Measurements from ENCODE around the gene MAP3K13.

Gene MAP3K13

DNA sequence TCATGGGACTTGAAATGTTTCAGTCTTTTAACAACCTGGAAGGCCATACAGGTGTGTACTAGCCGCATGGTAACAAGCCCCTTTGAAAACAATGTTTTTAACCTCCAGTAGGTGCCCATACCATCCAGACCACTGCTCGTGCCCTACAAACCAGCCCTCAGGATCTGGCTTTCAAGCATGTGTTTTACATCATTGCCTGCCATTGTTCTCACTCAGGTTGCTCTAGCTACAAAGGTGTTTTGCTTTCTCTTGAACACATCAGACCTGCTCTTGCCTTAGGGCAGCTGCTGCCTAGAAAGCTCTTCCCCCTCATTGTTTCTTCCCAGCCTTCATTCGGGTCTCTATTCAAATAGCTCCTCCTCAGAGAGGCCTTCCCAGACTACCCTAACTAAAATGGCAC is 32.3 kb upstream of the MAP3K13 start:
- Mint-ChIP-seq H3K36me3 (peaks cover 0 to 4% of the 10 kb centered on the region in 2 donors), H3K4me3 (no peak overlapping the region), H3K27ac (no peak overlapping the region), H3K4me1 (peaks cover 4 to 16% of the 10 kb centered on the region in 2 donors), H3K27me3 (peaks cover 4 to 6% of the 10 kb centered on the region in 2 donors), H3K9me3 (no peaks in the 10 kb centered on the region)
- no peak for DNase-seq
- ATAC-seq (replicated peaks), result no peak

DNA sequence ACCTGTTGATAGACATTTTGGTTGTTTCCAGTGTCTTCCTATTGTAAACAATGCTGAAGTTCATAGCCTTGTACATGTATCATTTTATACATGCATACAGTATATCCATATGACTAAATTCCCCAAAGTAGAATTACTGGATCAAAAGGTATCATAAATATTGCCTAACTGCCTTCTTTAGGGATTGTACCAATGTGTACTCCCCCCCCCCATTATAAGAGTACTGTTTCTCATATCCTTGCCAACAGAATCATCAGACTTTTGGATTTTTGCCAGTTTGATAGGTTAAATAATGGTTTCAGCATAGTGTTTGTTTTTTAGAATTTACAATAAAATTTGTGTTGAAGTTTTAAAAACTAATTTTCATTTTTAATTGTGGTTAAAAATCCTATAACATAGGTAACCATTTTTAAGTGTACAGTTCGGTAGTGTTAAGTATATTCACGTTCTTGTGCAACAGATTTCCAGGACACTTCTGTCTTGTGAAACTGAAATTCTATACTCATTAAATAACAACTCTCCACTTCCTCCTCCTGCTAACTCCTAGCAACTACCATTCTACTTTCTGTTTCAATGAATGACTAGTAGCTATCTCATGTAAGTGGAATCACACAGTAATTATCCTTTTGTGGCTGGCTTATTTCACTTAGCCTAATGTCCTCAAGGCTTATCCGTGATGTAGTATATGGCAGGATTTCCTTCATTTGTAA is 30.8 kb upstream of the MAP3K13 start:
- peaks cover 4 to 16% of the 10 kb centered on the region in 2 donors for H3K4me1 Mint-ChIP-seq
- no peaks in the 10 kb centered on the region for H3K36me3 Mint-ChIP-seq
- no peaks in the 10 kb centered on the region for H3K27me3 Mint-ChIP-seq
- DNase-seq (no peak), ATAC-seq (replicated peaks) (peak; percentile 94 to 98)
- H3K9me3 Mint-ChIP-seq, result no peaks in the 10 kb centered on the region
- no peak overlapping the region for H3K4me3 Mint-ChIP-seq
- H3K27ac Mint-ChIP-seq, result peak overlapping the region; percentile 69

DNA sequence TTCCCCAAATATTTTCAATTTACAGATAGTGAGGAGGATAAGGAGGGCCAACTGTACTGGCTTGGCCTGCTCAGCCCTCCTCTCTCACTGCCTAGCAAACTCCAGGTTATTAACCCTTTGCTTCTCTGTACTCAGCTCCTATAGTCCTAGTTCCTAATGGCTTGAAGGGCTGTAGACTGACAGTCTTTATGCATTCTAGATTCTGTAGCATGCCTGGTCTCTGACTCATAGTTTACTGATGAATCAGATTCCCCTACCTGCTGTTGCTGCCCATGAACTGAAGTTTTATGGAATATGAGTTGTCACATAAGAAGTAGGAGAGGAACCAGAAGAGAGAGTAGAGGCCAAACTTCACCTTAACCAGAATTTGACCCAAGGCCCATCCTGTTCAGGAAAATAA is 27.1 kb upstream of the MAP3K13 start:
- Mint-ChIP-seq H3K4me1 (peaks cover 3 to 8% of the 10 kb centered on the region in 2 donors), H3K4me3 (no peak overlapping the region), H3K27ac (no peak overlapping the region), H3K27me3 (no peaks in the 10 kb centered on the region), H3K9me3 (no peaks in the 10 kb centered on the region), H3K36me3 (no peaks in the 10 kb centered on the region)
- ATAC-seq (replicated peaks) (no peak), DNase-seq (no peak)

DNA sequence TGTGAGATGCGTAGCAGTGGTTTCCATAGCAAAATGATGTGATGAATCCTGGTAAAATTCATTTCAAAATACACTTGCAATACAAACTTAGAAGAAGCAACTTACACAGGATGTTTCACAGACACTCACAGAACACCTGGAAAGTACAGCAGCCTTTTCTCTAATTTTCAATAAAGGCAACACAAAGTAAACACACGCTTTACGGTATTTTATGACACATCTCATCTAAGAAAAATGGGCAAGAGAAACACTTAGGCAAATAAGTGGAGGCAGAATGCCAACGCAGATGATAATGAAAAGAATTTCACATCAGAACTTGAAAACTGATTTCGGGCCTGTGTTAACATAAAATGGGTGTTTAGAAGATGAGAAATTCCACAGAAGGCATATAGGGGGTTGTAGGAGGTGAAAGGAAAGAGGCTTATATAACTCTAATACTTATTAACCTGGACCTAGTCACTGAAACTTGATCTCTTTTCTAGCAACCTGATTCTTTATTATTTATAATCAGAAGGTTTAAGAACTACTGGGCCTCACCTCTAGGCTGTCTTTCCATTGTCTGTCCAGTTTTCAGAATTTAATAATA is 25.6 kb upstream of the MAP3K13 start:
- ATAC-seq (replicated peaks) (no peak), DNase-seq (no peak)
- no peaks in the 10 kb centered on the region for H3K9me3 Mint-ChIP-seq
- H3K4me3 Mint-ChIP-seq, result no peak overlapping the region
- no peaks in the 10 kb centered on the region for H3K36me3 Mint-ChIP-seq
- peaks cover 3 to 7% of the 10 kb centered on the region in 2 donors for H3K4me1 Mint-ChIP-seq
- no peak overlapping the region for H3K27ac Mint-ChIP-seq
- no peaks in the 10 kb centered on the region for H3K27me3 Mint-ChIP-seq

DNA sequence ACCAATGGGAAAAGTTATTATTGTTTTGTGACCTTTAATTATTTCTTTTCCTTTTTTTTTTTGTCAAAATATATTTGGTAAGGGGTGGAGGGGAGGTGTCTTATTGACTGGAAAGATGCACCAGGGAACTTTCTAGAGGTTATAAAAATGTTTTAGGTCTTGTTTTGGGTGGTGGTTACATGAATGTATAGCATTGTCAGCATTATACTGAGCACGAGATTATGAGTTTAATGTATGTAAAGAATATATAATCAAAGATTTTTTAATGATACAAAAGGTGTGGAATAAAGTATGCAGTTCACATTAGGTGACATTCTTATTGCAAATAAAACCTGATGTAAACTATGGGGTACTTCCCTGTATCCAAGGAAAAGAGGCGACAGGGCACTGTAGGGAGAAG is 23.0 kb upstream of the MAP3K13 start:
- Mint-ChIP-seq H3K36me3 (no peaks in the 10 kb centered on the region), H3K27me3 (no peaks in the 10 kb centered on the region), H3K9me3 (no peaks in the 10 kb centered on the region), H3K27ac (no peak overlapping the region), H3K4me1 (peaks cover 5 to 7% of the 10 kb centered on the region in 2 donors), H3K4me3 (no peak overlapping the region)
- DNase-seq (no peak), ATAC-seq (replicated peaks) (no peak)

DNA sequence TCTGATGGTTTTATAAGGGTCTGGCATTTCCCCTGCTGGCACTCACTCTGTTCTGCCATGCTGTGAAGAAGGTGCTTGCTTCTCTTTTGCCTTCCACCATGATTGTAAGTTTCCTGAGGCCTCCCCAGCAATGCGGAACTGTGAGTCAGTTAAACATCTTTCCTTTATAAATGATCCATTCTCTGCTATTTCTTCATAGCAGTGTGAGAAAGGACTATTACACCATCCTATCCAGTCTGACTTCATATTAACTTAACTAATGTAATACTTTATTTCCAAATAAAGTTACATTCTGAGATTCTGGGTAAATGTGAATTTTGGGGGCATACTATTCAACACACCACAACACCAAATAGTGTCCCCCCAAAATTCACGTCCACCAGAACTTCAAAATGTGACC is 22.2 kb upstream of the MAP3K13 start:
- H3K27me3 Mint-ChIP-seq, result no peaks in the 10 kb centered on the region
- H3K4me3 Mint-ChIP-seq, result no peak overlapping the region
- no peaks in the 10 kb centered on the region for H3K9me3 Mint-ChIP-seq
- H3K36me3 Mint-ChIP-seq, result no peaks in the 10 kb centered on the region
- H3K4me1 Mint-ChIP-seq, result peaks cover 5 to 7% of the 10 kb centered on the region in 2 donors
- H3K27ac Mint-ChIP-seq, result no peak overlapping the region
- ATAC-seq (replicated peaks), result no peak
- no peak for DNase-seq

DNA sequence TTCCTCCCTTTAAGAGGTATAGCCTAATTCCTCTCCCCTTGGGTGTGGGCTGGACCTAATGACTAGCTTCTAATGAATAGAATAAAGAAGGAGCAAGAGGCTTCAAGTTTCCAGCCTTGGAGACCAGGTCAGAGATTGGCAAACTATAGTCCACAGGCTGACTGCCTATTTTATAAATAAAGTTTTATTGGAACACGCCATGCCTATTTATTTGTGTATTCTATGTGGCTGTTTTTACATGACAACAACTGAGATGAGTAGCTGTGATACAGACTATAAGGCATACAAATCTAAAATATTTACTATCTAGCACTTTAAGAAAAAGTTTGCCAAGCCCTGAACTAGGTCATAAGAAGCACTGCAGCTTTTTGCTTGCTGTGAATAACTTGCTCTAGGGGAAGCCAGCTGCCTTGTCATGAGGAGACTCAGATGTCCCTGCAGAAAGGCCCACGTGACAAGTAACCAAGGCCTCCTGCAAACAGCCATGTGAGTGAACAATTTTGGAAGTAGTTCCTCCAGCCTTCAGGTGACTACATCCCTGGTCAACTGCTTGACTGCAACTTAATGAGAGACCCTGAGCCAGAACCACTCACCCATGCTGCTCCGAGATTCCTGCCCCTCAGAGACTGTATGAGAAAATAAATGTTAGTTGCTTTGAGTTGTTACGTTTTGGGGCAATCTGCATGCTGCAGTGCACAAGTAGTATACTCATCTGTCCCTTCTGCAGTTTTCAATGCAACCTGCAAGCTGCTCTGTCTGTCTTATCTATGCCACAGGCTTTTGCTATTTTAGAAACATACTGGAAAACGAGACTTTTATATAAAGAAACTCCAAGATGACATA is 21.1 kb upstream of the MAP3K13 start:
- ATAC-seq (replicated peaks) (no peak), DNase-seq (no peak)
- H3K4me1 Mint-ChIP-seq, result peaks cover 5 to 7% of the 10 kb centered on the region in 2 donors
- no peak overlapping the region for H3K4me3 Mint-ChIP-seq
- no peaks in the 10 kb centered on the region for H3K9me3 Mint-ChIP-seq
- no peaks in the 10 kb centered on the region for H3K27me3 Mint-ChIP-seq
- H3K36me3 Mint-ChIP-seq, result no peaks in the 10 kb centered on the region
- no peak overlapping the region for H3K27ac Mint-ChIP-seq

DNA sequence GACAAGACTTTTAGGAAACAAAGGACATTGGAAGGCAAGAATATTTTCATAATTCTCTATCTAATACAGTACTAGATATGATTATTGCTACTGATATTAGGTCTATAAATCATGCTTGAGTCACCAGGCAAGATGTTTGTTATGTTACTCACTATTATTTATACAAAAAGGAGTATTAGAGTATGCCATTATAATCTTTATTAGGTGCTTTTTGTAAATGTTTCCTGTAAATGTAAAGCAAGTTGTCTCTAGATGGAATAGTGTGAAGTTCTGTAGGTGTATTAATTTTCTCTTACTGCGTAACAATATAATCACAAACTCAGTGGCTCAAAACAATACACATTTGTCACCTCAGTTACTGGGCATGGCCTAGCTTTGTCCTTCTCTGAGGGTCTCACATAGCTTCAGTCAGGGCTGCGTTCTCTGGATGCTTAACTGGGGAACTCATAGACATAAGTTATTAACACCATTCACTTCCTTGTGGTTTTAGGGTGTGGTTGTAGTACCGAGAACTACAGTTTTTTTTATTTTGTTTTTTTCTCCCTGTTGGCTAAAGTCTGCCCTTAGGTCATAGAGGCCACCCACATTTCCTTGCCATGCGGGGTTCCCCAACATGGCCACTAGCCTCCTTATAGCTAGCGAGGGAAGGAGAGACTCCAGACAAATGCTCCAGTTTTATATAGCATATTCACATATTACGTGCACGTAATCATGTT is 20.3 kb upstream of the MAP3K13 start:
- Mint-ChIP-seq H3K4me1 (peaks cover 5 to 7% of the 10 kb centered on the region in 2 donors), H3K36me3 (no peaks in the 10 kb centered on the region), H3K27me3 (no peaks in the 10 kb centered on the region), H3K27ac (no peak overlapping the region), H3K9me3 (no peaks in the 10 kb centered on the region), H3K4me3 (no peak overlapping the region)
- ATAC-seq (replicated peaks) (peak in 1 of 2 donors; percentile 20), DNase-seq (no peak)

DNA sequence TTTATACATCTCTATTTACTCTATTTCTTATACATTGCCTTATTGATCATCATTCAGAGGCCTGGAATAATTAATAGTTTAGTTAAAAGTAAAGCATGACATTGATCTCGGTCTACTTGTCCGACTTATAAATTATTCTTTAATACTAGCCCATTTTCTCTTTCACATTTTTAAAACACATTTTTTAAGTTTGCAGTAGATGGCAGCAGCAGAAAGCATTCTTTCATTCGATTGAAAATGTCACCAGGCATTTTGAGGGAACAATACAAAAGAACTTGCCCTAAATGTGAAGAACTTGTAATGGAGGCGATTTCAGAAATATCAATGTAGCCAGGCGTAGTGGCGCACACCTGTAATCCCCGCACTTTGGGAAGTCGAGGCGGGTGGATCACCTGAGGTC is 15.5 kb upstream of the MAP3K13 start:
- H3K9me3 Mint-ChIP-seq, result peaks cover 0 to 3% of the 10 kb centered on the region in 2 donors
- no peak overlapping the region for H3K4me3 Mint-ChIP-seq
- H3K36me3 Mint-ChIP-seq, result no peaks in the 10 kb centered on the region
- H3K4me1 Mint-ChIP-seq, result peaks cover 5 to 7% of the 10 kb centered on the region in 2 donors
- no peak overlapping the region for H3K27ac Mint-ChIP-seq
- no peak for ATAC-seq (replicated peaks)
- peaks cover 0 to 7% of the 10 kb centered on the region in 2 donors for H3K27me3 Mint-ChIP-seq
- DNase-seq, result no peak

DNA sequence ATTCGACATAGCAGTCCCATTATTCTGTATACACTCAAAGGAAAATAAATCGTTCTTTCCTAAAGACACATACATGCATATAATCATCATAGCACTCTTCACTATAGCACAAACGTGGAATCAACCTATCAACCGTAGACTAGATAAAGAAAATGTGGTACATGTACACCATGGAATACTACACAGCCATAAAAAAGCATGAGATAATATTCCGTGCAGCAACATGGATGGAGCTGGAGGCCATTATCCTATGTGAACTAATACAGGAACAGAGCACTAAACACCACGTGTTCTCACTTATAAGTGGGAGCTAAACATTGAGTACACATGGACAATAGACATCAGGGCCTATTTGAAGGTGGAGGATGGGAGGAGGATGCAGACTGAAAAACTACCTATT is 12.1 kb upstream of the MAP3K13 start:
- peaks cover 0 to 3% of the 10 kb centered on the region in 2 donors for H3K9me3 Mint-ChIP-seq
- H3K4me1 Mint-ChIP-seq, result no peaks in the 10 kb centered on the region
- ATAC-seq (replicated peaks), result no peak
- no peak overlapping the region for H3K27ac Mint-ChIP-seq
- no peak for DNase-seq
- H3K4me3 Mint-ChIP-seq, result no peak overlapping the region
- H3K27me3 Mint-ChIP-seq, result peaks cover 4 to 15% of the 10 kb centered on the region in 2 donors
- no peaks in the 10 kb centered on the region for H3K36me3 Mint-ChIP-seq

DNA sequence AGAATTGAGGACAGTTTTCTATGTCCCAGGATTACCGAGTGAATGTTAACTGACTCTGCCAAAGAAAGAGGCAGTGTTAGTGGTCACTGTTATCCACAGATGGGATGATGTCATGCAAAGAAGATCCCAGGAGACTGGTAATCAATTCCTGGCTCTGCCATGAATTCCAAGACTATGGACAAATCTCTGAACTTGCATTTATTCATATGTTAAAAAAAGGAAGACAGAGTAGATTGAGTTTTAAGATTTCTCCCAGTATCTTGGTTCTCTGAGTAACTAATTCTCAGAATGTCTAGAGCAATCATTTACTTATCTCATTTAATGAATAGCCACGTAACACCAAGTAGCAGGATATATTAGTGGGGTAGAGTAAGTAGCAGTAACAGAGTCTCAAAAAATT is 11.5 kb upstream of the MAP3K13 start:
- ATAC-seq (replicated peaks) (no peak), DNase-seq (no peak)
- Mint-ChIP-seq H3K9me3 (peaks cover 0 to 3% of the 10 kb centered on the region in 2 donors), H3K4me1 (no peaks in the 10 kb centered on the region), H3K36me3 (no peaks in the 10 kb centered on the region), H3K27ac (no peak overlapping the region), H3K4me3 (no peak overlapping the region), H3K27me3 (peaks cover 5 to 18% of the 10 kb centered on the region in 2 donors)

DNA sequence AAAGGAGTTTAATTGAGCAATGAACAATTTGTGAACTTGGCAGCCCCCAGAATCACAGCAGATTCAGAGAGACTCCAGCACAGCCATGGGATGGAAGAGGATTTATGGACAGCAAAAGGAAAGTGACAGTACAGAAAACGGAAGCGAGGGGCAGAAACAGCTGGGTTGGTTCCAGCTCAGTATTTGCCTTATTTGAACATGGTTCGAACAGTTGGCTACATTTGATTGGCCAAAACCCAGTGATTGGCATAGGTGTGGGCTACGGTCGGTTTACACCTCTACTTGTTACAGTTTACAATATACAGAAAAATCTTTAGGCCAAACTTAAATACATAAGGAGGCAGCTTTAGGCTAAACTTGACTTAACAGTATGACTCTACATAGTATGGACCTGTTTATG is 9.7 kb upstream of the MAP3K13 start:
- Mint-ChIP-seq H3K9me3 (peaks cover 0 to 3% of the 10 kb centered on the region in 2 donors), H3K36me3 (no peaks in the 10 kb centered on the region), H3K27ac (no peak overlapping the region), H3K4me1 (no peaks in the 10 kb centered on the region), H3K4me3 (no peak overlapping the region), H3K27me3 (peaks cover 11 to 25% of the 10 kb centered on the region in 2 donors)
- ATAC-seq (replicated peaks), result no peak
- no peak for DNase-seq

DNA sequence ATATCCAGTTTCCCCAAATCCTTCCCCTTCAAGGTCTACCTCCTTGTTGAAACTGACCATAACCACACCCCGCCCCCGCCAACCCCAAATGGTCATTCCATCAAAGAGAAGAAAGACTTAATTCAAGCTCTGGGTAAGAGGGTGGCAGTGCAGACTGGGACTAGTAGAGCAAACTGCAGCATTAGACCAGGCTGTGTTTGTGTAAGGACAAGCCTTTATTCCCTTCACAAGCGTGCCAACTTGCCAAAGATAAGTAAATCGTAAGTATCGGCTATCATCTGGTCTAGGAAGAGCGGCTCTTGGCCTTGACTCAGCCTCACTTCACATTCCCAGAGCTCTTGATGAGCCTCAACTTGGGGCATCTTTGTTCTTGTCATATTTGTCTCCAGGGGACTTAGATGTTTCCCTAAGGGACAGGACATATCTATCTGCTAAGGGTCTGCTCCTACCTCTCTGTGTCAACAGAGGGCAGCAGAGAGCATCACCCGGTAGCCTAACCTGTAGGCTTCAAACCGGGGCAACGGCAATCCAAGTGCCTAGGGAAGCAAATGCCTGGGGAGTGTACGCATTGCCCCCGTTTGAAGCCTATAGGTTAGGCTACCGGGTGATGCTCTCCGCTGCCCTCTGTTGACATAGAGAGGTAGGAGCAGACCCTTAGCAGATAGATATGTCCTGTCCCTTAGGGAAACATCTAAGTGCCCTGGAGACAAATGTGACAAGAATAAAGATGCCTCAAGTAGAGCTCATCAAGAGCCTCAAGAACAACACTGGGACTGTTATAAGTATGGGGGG is 8.9 kb upstream of the MAP3K13 start:
- no peak overlapping the region for H3K27ac Mint-ChIP-seq
- no peak overlapping the region for H3K4me3 Mint-ChIP-seq

More for the DNA sequence above, 8.9 kb upstream of the MAP3K13 start:
- Mint-ChIP-seq H3K4me1 (no peaks in the 10 kb centered on the region), H3K27me3 (peaks cover 15 to 28% of the 10 kb centered on the region in 2 donors), H3K9me3 (peaks cover 3% of the 10 kb centered on the region in 2 donors), H3K36me3 (no peaks in the 10 kb centered on the region)
- peak; percentile 53 for DNase-seq
- peak; percentile 97 to 99 for ATAC-seq (replicated peaks)
